Measurements from ENCODE around the gene TTLL11.

The TTLL11 gene

DNA sequence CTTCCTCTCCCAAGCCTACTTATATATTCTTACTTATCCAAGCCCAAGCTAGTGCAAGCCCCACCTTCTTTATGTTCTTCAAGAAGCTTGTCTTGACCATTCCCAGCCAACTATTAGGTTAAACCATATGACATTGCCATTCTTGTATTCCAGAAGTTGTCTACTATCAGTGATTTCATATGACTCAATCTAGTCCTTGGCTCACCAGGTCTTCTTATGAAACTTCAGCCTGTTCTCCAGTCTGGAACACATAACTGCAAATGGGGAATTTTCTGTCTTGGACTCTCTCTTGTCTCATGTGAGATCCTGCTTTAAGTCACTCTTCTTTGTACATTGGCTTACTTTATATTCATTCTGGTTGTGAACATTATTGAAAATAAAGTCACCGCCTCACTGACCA is 130.7 kb downstream of the TTLL11 start:
- DNase-seq = no peak

DNA sequence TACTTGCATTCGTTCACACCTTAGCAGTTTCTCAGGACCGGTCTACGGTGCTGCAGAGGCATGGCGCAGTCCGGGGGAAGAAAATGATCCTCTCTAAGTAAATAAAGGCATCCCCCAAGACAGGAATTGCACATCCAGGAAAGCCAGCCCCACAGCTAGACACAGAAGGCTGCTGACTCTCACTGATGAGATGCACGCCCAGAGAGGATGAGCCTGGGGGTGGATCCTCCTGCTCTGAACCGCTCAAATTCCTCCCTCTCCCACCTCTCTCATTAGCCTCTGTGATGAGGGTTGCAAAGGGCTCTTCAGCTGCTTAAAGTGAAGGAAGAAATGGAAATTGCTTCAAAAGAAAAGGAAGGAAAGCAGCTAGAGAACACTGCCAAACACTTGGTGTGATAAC is 132.4 kb downstream of the TTLL11 start:
- DNase-seq = no peak

DNA sequence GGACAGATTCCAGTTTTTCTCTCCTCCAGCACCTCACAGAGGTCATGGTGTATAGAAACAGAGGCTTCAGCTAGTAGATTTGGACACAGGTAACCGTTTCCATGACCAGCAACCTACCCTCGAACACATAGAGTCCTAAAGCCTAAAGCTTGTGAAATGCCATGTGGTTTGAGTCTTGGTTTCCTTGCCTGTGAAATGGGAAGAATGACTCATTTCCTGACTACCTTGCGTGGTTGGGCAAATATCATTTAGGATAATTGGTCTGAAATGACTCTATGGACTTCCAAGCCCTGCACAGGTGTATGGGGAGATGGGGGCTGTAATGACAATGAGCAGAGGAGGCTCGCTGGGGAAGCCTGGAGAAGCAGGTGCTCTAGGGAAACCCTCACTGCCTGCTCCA is 134.6 kb downstream of the TTLL11 start:
- DNase-seq = no peak

DNA sequence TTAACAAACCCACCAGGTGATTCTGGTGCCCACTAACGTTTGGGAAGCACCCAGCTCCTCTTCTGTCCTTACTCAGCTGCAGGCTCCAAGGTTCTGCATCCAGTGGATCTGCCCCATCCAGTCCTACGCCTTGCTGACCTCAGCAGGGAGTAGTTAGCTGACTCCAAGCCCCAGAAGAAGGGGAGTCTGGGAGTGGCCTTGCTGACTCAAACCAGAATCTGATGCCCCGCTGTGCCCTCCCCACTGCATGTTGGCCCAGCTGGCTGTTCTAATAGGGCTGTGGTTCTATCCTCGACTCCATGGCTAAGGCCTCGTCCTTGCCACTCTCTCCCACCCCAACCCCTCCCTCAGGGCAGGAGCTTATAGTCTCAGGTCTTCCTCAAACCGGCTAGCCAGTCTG is 136.3 kb downstream of the TTLL11 start:
- DNase-seq = no peak

DNA sequence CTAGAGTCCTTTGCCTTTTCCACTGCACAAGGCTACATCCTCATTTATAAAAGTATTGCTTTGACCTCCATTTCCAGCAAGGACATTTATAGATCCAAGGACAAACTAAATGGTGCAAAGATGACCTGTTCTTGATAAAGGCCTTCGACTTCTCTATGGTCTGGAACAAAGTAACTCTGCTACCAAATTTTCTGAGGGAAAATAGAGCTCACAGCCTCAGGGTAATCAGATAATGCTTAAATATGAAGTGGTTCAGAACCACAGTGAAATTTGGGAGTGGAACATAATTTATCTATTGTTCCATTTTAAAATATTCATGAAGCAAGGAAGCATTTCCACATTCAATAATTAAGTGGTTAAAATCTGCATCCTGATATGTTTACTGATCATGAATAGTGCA is 137.5 kb downstream of the TTLL11 start:
- no peak for DNase-seq

DNA sequence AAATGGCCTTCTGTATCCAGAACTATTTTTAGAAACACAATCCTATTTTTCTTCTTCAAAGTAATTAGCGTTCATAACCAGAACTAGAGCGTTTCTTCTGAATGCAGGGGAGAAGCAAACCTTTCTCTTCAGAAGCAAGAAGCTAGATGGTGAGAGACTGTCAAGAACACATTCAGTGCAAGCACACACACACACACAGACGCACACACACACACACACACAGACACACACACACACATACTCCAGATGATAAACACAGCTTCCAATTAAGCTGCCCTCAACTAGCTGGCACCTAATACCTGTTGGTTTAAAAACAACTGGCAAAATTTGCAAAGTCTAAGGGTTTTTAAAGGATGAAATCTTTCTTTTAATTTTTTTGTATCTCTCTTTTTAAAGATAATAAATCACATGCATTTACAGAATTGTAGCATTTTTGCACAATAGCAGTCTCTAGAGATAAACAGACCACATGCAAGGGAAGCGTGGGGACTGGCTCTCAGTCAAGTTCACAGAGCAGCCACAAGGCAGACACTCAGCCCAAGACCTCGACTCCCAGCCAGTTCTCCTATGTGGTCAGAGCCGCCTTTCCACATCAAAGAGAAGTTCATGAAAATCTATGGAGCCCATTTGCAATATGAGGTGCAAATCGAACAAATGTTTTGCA is 138.5 kb downstream of the TTLL11 start:
- DNase-seq = no peak

DNA sequence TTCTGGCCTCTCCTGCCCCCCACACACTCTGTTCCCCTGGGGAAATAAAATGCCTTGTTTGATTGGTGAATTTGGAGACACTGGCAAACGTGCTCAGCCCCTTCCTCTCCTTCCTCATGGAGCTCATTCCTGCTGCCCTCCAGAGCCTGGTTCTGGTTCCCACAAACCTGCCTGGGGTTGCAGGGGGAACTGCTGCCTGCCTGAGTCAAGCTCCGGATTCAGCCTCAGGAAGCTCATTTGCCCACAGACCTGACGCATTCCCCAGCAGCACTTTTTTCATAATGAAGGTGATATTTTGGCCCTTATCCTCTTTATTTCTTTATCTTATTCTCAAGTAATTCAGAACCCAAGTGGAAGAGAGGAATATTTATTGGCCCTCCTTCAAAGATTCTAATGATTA is 140.5 kb downstream of the TTLL11 start:
- no peak for DNase-seq

DNA sequence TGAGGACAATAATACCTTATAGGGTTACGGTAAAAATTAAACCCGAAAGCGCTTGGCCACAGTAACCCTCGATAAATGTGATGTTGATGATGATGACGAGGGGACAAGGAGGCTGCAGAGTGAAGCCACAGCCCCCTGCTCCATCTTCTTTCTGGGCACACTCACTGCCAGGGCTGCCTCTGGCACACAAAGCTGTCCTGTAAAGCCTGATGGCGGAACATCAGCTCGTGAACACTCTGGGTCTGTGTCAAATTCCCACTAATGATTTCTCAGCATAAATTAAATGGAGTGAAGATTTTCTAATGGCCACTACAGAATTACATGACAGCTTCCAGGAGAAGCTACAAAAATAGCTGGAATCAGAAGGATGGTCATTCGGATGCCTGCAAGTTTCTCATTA is 142.2 kb downstream of the TTLL11 start:
- no peak for DNase-seq

DNA sequence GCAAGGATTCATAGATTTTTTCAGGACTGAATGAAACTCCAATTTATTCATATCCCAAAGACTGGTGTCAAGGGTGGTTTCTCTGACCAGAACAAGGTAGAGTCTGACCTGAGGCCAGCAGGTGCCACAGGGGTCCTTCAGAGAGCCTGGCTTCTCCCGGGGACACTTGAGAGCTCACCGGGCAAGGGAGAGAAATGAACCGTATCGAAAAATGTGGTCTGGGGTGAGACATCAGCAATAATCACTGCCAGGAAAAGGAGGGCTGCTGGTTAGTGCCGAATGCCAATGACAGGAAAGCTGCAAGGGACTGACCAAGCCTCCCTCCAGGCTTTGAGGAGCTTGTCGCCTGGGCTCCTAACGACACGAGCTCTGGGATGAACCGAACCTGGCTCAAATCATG is 142.7 kb downstream of the TTLL11 start:
- no peak for DNase-seq

DNA sequence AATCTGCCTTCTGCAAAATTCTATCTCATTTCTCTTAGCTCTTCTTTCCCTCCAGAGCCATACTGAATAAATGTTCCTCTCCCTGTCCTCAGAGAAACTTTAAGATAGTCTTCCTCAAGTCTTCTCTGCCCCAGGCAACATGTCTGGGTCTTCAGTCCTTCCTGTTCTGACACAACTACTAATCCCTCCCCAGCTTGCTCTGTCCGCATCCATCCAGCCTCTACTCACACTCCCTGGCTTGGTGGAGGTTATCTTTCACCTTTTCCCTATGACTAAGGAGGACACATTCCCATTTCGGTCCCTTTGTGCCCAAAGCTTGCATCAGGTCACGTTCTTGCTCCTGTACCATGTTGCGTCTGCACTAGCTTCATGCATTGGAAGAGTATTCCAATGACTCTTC is 143.3 kb downstream of the TTLL11 start:
- no peak for DNase-seq

DNA sequence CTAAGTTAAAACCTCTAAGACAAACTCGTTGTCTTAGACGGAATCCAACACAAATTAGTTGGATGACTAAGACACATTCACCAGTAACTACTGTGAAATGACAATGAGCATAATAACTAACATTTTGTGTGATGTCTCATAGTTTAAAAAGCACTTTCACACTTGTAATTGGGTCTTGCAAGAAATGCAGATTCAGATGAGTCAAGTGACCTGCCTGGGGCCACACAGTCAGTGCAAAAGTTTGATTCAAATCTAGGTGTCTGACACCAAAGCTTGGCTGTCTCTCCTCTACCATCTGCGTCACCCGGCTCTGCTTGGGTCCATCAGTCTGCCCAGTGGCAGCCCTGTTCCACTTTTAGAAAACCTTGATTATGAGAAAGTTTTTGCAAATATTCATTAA is 143.7 kb downstream of the TTLL11 start:
- no peak for DNase-seq

DNA sequence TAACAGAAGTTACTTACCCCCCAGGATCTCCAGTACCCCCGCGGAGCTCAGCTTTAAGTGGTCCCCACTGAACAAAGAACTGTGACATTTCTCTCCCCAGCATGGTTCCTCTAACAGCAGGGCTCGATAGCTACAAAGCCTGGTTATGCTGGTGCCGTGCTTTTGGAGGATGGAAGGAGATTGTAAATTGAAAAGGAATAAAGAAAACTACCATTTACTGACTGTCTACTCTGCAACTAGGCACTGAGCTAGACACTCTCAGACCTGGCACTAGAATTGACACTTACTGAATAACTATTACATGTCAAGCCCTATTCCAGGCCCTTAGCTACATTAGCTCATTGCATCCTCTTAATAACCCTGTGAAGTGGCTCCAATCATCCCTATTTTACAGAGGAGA is 145.3 kb downstream of the TTLL11 start:
- DNase-seq = no peak

DNA sequence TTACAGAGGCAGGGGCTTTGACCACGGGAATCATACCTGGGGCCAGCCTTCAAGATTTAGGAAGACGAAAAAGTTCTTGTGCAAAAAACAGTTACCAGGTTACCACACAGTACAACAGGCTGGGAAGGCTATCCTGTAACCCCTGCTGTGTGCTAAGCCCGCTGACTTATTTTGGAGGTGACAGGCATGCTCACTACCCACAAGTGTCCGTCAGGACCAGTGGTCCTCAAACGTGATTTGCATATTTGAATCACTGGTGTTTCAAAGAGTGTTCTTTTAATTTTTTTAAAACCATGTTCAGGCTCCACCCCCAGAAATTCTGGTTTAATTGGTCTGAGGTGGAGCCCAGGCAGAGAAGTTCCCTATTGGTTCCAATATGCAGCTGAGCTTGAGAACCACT is 146.6 kb downstream of the TTLL11 start:
- DNase-seq = no peak

DNA sequence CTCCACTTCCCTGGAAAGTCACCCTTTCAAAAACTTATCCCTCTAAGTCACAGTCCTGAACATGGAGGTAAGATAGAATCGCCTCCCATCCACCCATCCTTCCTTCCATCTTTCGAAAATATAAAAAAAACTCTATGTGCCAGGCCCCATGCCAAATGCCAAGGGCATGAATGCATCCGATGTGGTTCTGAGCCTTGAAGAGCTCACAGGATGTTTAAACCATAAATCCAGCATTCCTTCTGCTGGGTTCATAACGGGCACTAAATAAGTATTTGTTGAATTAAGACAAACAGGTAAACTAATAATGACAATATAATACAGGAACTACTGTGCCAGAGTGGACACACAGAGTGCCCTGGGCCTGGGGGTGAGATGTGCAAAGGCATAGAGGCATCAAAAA is 147.3 kb downstream of the TTLL11 start:
- no peak for DNase-seq

DNA sequence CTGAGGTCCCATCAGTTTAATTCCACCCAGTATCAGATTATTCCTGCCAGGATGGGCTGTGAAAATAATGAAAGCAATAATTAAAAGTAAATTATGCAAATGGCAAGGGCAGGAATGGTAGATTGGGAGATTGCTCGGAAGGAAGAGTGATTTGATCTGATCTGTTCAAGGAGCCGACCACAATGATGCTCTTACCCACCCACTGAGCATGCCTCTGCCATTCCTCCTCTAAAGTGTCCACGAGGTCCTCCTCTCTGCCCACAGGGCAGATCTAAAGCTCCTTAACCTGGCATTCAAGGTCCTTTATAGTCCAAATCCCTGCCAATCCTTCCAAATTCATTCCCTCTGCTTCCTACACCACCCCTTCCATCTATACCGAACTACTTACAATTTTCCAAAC is 147.8 kb downstream of the TTLL11 start:
- DNase-seq = no peak

DNA sequence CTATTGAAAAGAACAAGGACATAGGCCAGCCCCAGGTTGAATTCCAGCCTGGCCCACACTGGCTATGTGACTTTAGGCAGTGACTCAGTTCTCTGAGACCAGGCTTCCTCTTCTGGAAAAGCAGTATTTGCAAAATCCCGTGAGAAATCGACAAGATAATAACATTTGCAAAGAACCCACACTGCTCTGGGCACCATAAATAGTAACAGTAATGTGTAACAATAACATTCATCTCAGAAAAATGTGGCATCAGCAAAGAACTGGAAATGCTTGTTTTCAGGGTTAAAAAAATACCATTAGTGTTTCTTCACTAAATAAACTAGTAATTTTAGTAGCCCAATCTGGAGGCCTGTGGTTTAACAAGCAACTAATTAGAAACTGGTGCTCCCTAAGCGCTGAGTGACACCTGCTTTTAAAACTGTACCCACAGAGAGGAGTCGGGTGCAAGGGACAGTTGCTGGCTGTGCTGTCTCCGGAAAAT is 148.4 kb downstream of the TTLL11 start:
- peak; percentile 6 to 44 (median 28) for DNase-seq

DNA sequence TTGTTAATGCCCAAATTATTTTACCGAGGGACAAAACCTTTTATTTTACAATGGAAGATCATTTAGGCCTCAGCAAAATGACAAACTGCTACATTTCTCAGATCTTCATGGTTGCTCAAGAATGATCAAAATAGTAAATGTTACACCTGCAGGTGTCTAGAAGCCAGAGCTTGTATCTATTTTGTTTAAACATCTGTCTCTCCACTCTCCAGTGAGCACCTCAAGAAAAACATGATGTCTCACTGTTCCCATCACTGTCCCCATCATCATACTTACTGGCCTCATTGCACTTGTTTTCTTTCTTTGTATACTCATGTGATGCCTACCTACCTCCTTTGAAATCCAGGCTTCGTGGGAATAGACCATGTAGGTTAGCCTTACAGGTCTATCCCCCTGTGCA is 149.6 kb downstream of the TTLL11 start:
- no peak for DNase-seq

DNA sequence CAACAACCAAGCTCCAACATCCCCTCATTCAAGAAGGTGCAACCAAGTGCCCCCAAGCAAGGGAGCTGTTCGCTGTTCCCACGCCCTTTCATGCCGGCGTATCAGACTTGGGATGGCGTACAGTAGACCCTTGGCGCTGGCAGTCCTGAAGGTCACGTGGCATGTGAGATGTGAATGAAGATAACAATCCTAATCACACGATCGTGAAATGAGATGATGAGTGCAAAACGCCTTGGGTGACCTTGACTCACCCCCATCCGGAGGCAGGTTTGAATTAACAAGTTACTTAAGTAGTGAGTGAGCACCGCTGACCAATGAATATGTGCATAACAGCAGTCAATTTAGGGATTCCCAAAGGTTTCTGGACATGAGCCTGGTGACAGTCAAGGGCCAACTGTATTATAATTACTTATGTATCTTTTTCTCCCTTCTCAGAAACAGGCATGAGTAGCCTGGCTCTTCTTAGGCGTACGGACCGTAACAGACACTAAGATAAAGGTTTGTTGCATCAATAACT is 150.2 kb downstream of the TTLL11 start:
- DNase-seq = no peak

DNA sequence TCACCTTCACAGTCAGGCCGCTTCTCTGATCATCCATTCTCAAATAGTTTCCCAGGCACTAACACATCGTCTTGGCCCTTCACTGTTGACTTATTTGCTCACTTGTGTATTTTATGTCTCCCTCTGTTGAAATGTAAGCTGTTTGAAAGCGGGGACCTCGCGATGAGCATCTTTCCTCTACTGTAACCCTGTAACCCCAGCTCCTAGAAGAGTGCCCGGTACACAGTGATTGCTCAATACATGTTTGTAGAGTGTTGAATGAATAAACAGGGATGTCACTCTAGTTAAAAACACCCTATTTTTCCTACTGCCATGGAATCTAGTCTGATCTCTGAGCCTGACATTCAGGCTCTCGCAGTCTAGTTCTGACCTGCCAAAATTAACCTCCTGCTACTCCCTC is 150.8 kb downstream of the TTLL11 start:
- no peak for DNase-seq

DNA sequence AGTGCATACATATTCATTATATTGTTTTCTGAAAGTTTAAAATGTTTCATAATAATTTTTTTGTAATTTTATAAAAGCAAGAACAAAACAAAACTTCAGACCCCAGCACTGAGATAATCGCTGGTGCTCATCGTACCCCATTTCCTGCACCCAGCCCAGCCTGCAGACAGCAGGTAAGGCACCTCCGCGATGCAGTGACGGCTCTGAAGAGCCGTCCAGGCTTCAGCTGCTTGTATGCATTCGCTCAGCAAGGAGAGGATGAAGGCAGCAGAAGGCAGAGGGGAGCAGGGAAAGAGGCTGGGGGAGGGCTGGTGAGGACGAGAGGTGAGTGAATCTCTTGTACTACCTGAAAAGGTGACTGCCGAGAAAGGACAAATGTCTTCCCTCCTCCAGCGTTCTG is 153.5 kb downstream of the TTLL11 start:
- no peak for DNase-seq

DNA sequence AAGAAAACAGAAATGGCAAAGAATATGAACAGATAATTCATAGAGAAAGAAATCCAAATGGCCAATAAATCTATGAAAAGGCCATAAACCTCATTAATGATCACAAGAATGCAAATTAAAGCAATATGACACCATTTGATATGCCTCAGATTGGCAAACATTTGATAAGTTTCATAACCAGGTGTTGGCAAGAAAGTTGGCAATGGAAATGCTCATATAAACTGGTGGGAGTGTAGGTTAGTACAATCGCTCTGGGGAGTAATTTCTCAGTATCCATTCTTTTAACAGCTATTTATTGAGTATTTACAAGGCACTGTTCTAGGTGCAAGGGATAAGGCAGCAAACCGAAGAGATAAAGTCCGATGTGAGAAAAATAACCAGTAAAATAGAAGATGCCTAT is 154.5 kb downstream of the TTLL11 start:
- DNase-seq = no peak

DNA sequence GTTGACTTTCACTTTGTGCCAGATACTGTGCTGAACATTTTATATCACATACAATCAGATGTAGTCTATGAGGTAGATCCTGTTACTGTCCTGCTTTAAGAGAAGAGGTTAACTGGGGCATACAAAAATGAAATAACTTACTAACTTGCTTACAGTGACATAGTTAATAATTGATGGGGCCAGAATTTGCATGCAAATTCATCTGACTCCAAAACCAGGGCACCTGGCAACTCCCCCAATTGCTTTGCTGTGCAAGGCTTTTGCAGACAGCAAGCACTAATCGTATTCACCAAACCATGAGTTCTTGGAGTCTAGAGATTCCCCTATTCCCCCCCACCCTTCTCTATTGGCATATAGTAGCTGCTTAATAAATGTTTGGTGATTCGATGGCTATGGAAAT is 155.9 kb downstream of the TTLL11 start:
- DNase-seq = no peak

DNA sequence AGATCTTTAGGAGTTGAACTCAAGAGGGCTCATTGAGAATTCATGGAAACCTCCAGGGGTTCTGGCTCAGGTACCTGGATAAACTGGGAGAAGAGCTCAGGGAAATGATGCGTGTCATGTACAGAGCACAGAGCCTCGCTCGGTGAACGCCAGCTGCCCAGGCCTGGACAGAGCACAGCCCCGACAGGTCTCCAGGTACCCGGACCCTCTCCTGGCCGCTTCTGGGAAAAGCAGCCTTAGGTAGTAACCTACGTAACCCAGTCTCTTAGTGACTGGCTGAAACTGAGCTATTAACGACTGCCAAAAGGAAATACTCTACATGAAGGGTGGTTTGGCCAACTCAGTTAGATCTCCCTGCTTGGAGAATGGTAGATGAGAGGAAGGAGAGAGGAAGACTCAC is 157.4 kb downstream of the TTLL11 start:
- DNase-seq = no peak

DNA sequence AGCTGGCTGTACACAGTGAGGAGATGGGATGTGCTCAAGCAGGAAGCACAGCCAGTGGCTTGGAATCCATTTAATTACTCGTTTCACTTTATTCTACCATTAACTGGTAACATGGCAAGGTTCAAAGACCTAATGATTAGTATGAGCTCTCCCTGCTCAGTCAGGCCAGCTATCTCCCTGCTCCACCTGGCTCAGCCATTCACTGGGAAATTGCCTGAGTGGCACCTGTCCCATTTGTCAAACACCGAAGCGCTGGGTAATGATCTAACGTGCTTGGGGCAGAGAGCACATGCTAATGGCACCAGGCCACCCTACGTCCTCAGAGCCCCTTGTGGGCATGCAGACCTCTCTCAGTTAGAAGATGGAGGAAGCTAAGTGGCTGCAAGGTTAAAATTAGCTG is 162.2 kb downstream of the TTLL11 start:
- DNase-seq = no peak
